ENCODE data around the gene MKNK2. TPM values are rescaled to one million over a fixed set of nuclear protein-coding genes. Genes with fewer than 3 reads are reported as not detected.

Gene MKNK2
- total RNA-seq, 1 donor from 2014 or later = 1,134 TPM

DNA sequence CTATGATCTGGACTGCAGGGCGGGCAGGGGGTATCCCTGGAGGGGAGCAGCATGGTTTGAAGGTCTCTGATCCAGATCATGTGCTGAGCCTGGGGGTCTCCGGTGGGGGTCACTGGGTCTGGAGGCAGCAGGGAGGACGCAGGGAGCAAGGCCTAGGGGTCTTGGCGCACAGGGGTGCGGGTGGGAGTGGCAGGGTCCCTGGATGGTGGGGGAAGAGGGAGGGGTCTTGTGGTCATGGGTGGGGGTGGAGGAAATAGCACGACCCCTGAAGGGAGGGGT is 37.4 kb downstream of the MKNK2 start:
- POLR2A ChIA-PET = interaction anchor here (1.0 kb wide), 1 partner anchor 116 kb away, joined by 3 read pairs; no protein-coding TSS in a partner anchor
- Mint-ChIP-seq H3K27me3 (no peaks in the 10 kb centered on the region), H3K4me1 (peaks cover 27% of the 10 kb centered on the region), H3K9me3 (no peaks in the 10 kb centered on the region), H3K4me3 (peak overlapping the region; percentile 15), H3K27ac (no peak overlapping the region), H3K36me3 (ENCODE audit: low read depth) (peaks cover 15% of the 10 kb centered on the region)
- intact Hi-C loops (cut with micrococcal nuclease) = no loop called here
- TF ChIP-seq, protein P1, sequence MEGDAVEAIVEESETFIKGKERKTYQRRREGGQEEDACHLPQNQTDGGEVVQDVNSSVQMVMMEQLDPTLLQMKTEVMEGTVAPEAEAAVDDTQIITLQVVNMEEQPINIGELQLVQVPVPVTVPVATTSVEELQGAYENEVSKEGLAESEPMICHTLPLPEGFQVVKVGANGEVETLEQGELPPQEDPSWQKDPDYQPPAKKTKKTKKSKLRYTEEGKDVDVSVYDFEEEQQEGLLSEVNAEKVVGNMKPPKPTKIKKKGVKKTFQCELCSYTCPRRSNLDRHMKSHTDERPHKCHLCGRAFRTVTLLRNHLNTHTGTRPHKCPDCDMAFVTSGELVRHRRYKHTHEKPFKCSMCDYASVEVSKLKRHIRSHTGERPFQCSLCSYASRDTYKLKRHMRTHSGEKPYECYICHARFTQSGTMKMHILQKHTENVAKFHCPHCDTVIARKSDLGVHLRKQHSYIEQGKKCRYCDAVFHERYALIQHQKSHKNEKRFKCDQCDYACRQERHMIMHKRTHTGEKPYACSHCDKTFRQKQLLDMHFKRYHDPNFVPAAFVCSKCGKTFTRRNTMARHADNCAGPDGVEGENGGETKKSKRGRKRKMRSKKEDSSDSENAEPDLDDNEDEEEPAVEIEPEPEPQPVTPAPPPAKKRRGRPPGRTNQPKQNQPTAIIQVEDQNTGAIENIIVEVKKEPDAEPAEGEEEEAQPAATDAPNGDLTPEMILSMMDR (IDR thresholded peaks at IDR 0.05) = no peak
- DNase-seq (no peak), ATAC-seq (ENCODE audit: low read depth) (no peak)
- CTCF ChIA-PET = no interaction called here

DNA sequence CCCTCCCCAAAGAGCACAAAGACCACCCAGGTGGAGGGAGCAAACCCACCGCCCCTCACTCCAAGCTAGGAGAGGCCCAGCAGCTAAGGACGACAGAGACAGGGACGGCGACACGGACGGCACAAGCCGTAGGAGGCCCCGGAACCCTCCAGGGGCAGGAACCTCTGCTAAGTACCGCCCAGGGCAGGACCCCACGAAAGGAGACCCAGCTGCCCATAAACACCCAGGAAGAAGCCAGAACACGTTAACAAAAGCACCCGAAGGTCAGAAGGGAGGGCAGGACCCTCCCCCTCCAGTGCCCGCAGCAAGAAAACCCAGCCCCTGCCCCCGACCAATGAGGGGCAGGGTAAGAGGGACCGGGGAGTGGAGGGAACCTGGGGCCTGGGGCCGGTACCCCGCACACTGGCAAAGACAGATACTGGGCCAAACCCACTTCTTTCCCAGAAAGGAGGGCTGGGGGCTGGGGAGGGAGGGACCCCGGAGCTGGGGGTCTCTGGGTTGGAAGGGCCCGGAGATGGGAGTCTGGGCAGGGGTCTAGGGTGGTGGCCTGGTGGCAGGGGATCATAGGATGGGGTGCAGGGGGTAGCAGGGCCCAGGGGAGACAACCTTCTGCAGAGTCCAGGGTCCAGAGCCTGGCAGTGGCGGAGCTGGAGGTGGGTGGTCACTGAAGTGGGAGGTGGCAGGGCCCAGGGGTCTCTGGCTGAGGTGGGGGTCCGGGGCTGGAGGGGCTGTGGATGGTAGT is 37.9 kb downstream of the MKNK2 start:
- Mint-ChIP-seq H3K27me3 (no peaks in the 10 kb centered on the region), H3K4me3 (no peak overlapping the region), H3K4me1 (peaks cover 28% of the 10 kb centered on the region), H3K36me3 (ENCODE audit: low read depth) (peaks cover 15% of the 10 kb centered on the region), H3K9me3 (no peaks in the 10 kb centered on the region), H3K27ac (peak overlapping the region; percentile 35)
- intact Hi-C loops (cut with micrococcal nuclease) = no loop called here
- TF ChIP-seq, protein P1 (IDR thresholded peaks at IDR 0.05) = no peak
- DNase-seq (no peak), ATAC-seq (ENCODE audit: low read depth) (no peak)
- ChIA-PET POLR2A (interaction anchor here (0.6 to 1.0 kb wide), 2 partner anchors 87 to 116 kb away, joined by 3 read pairs; no protein-coding TSS in a partner anchor), CTCF (no interaction called here)

DNA sequence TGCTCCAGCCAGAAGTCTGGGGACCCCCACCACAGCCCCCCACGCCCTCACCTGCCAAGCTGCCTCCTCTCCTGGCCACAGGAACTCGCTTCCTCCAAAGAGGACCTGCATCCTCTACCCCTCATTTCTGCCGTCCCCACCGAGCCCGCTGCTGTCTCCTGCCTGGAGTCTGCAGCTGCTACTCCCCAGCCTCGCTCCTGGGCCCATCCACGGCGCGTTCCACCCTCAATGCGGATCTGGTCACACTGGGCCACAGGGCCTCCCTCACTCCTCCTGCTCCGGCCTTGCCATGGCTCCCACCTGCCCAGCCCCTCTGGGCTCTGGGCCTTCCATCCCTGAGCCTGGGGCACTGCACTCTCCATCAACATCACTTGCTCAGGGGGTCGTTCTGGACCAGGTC is 39.9 kb downstream of the MKNK2 start:
- Mint-ChIP-seq H3K27ac (no peak overlapping the region), H3K4me3 (no peak overlapping the region)
- intact Hi-C loops (cut with micrococcal nuclease) = no loop called here

DNA sequence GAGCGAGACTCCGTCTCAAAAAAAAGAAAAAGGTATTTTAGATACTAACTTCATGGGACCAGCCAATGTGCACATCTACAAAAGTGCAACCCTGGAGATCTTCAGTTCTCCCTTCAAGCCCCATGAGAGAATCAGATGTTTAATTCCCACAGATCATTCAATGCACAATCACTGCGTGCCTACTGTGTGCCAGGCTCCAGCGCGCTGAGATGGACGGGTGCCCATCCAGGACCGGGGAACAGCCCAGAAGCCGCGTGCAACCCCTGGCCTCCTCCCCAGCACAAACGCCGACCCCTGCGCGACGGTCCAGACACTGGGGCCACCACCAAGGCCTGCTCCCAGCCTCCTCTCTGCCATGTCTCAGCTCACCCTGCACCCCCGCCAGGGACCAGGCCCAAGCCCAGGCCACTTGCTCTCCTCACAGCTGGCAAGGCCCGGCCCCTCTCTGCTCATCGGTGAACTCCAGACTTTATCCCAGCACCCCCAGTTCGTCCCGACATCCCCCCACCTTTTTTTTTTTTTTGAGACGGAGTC is 40.8 kb downstream of the MKNK2 start:
- Mint-ChIP-seq H3K27ac (no peak overlapping the region), H3K4me1 (peaks cover 30% of the 10 kb centered on the region), H3K4me3 (no peak overlapping the region), H3K9me3 (no peaks in the 10 kb centered on the region), H3K36me3 (ENCODE audit: low read depth) (peaks cover 15% of the 10 kb centered on the region), H3K27me3 (no peaks in the 10 kb centered on the region)
- no peak for DNase-seq
- no peak for ATAC-seq (ENCODE audit: low read depth)
- ChIA-PET POLR2A (no interaction called here), CTCF (interaction anchor here (0.7 kb wide), 1 partner anchor 56 kb away, joined by 3 read pairs; no protein-coding TSS in a partner anchor)
- TF ChIP-seq, protein P1 (IDR thresholded peaks at IDR 0.05) = no peak
- intact Hi-C loops (cut with micrococcal nuclease) = no loop called here

More for the DNA sequence above, 39.9 kb downstream of the MKNK2 start:
- DNase-seq (no peak), ATAC-seq (ENCODE audit: low read depth) (no peak)
- peaks cover 30% of the 10 kb centered on the region for H3K4me1 Mint-ChIP-seq
- H3K27me3 Mint-ChIP-seq = no peaks in the 10 kb centered on the region
- no peaks in the 10 kb centered on the region for H3K9me3 Mint-ChIP-seq
- ChIA-PET CTCF (no interaction called here), POLR2A (interaction anchor here (0.7 kb wide), 1 partner anchor 227 kb away, joined by 3 read pairs; no protein-coding TSS in a partner anchor)
- TF ChIP-seq, protein P1 (IDR thresholded peaks at IDR 0.05) = no peak
- peaks cover 15% of the 10 kb centered on the region for H3K36me3 Mint-ChIP-seq (ENCODE audit: low read depth)

DNA sequence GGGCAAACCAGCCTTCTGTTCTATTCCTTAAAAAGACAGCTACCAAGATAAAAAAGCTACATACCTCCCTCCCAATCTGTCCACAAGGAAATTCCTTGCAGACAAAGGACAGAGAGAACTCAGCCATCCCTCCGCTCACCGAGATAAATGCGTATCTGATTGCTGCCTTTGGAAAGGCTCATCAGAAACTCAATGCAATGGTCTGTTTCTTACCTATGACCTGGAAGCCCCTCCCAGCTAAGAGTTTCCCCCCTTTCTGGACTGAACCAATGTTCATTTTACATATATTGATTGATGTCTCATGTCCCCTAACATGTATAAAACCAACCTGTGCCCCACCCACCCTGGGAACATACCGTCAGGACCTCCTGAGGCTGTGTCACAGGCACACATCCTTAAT is 47.2 kb downstream of the MKNK2 start:
- no peak for DNase-seq
- Mint-ChIP-seq H3K27me3 (no peaks in the 10 kb centered on the region), H3K27ac (no peak overlapping the region), H3K4me3 (no peak overlapping the region), H3K9me3 (no peaks in the 10 kb centered on the region), H3K4me1 (peaks cover 15% of the 10 kb centered on the region), H3K36me3 (ENCODE audit: low read depth) (peaks cover 25% of the 10 kb centered on the region)
- TF ChIP-seq, protein P1 (IDR thresholded peaks at IDR 0.05) = no peak
- CTCF ChIA-PET = no interaction called here
- POLR2A ChIA-PET = interaction anchor here (0.7 kb wide), 2 partner anchors 31 to 110 kb away, joined by 3 to 5 read pairs; no protein-coding TSS in a partner anchor
- intact Hi-C loops (cut with micrococcal nuclease) = no loop called here
- ATAC-seq (ENCODE audit: low read depth) = no peak

All from activated B cell treated with CpG ODN at 0.5 μM for 24 hours (primary cell).